Subcutaneous adipose tissue (tissue), 4 donors: ENCODE results near the gene CRACR2B. TPM values are rescaled to one million over a fixed set of nuclear protein-coding genes. Genes with fewer than 3 reads are reported as not detected.

ENCODE experiments used
- CTCF ChIP-seq: fragments of 450-650 bp; IDR thresholded peaks from one replicate; pipeline ENCODE4 v1.5.1; 2016; ENCODE audit warnings: low read depth, mild to moderate bottlenecking, control low read depth, antibody characterized with exemption, moderate library complexity
- total RNA-seq, 4 donors: library from RNA; depleted of rRNA; stranded (reverse); fragments of >200 nt; gene quantifications; one replicate each; pipeline ENCODE4 v1.1.0, GENCODE V29; 2016

Gene CRACR2B
- total RNA-seq, 4 donors from 2014 or later: 2.3 to 44.6 (median 9.7) TPM

- no peak for TF ChIP-seq CTCF
Observed at GRCh38 chr11:836274-836673, 8.6 kb downstream of the CRACR2B start.

- TF ChIP-seq CTCF: no peak
Observed at GRCh38 chr11:836700-837099, 9.0 kb downstream of the CRACR2B start.

GRCh38 chr11:837189-837989, 9.7 kb downstream of the CRACR2B start:
- TF ChIP-seq CTCF: no peak

- TF ChIP-seq CTCF: no peak
Observed at GRCh38 chr11:837990-838307, 10.2 kb downstream of the CRACR2B start.

- TF ChIP-seq CTCF: no peak
Observed at GRCh38 chr11:838441-839279, 10.9 kb downstream of the CRACR2B start.

- no peak for TF ChIP-seq CTCF
Observed at GRCh38 chr11:839280-839623, 11.5 kb downstream of the CRACR2B start.

- TF ChIP-seq CTCF: no peak
Observed at GRCh38 chr11:839875-840617, 12.3 kb downstream of the CRACR2B start.
